ENCODE measurements around the gene C3orf22. TPM values are rescaled to one million over a fixed set of nuclear protein-coding genes. Genes with fewer than 3 reads are reported as not detected.

Gene C3orf22
- total and polyA plus RNA-seq, 9 of the 15 experiments (the other 6 are each of a cell fraction or from before 2014, with no cell fraction given): not detected

- Histone ChIP-seq H3K4me2 (ENCODE audit: insufficient read depth, low read length) (no peak overlapping the region), H4K20me1 (replicated peaks; ENCODE audit: control insufficient read depth, insufficient read depth, low read length) (no peaks in the 10 kb centered on the region), H3K27ac (ENCODE audit: extremely low read depth, low read depth, low read length) (no peak overlapping the region), H2AFZ (ENCODE audit: low read depth, low read length) (no peak overlapping the region), H3K36me3 (ENCODE audit: control insufficient read depth, insufficient read depth, low read length) (no peaks in the 10 kb centered on the region), H3K4me1 (replicated peaks in 1 of 2; ENCODE audit: control insufficient read depth in 2 of 2, insufficient read depth in 2 of 2, low read length in 2 of 2) (peaks cover 14 to 23% of the 10 kb centered on the region in 2 experiments), H3K4me3 (no peak overlapping the region), H3K9ac (ENCODE audit: insufficient read depth in 1 of 2, low read depth in 2 of 2, low read length in 2 of 2) (no peak overlapping the region; a peak in 1 of 4 replicates), H3K27me3 (ENCODE audit: control insufficient read depth in 2 of 2, insufficient read depth in 2 of 2, low read length in 2 of 2) (peaks cover 0 to 6% of the 10 kb centered on the region in 2 experiments; a peak in 1 of 5 replicates), H3K79me2 (ENCODE audit: control insufficient read depth, insufficient read depth, low read length) (no peaks in the 10 kb centered on the region), H3K9me1 (ENCODE audit: control insufficient read depth, insufficient read depth, low read length) (no peaks in the 10 kb centered on the region), H3K9me3 (replicated peaks; ENCODE audit: control insufficient read depth, insufficient read depth, low read depth, low read length) (peaks cover 2% of the 10 kb centered on the region)
- intact Hi-C loops (cut with micrococcal nuclease) (no loop called here), in situ Hi-C loops (cut with MboI) (no loop called here)
- ATAC-seq: peak; percentile 35; the same call in 2 of the 3 replicates
- POLR2A ChIA-PET: no interaction called here
- no peak for FAIRE-seq
- BruUV-seq (replicated peaks): no TSS peak
- WGBS (ENCODE audit: insufficient coverage, low coverage, missing lambda C conversion rate): 47% methylated on average over 6 of the region's 9 CpGs
- CTCF ChIA-PET (ENCODE audit: low intra/inter-chr PET ratio): no interaction called here
- DNase-seq (ENCODE audit: extremely low read depth in 1 of 4, low spot score in 3 of 4): no peak
- no peak for TF ChIP-seq ZNF407 (IDR thresholded peaks at IDR 0.05; ENCODE audit: low read depth)
Observed at GRCh38 chr3:126537116-126537729, 21.5 kb downstream of the C3orf22 start.

All from K562 (cell line).